ENCODE results near the gene USP16. TPM values are rescaled to one million over a fixed set of nuclear protein-coding genes. Genes with fewer than 3 reads are reported as not detected.
A peak's percentile ranks its signal among the peaks of the same experiment; 100 is the strongest.

USP16 gene
- total and polyA plus RNA-seq, 2 of the 13 experiments (the other 11 are each of a cell fraction or from before 2014, with no cell fraction given): 16.5 to 46.9 TPM

GRCh38 chr21:29002442-29003144 lies 21.9 kb upstream of the USP16 start (continued):
- TF ChIP-seq, protein P1, sequence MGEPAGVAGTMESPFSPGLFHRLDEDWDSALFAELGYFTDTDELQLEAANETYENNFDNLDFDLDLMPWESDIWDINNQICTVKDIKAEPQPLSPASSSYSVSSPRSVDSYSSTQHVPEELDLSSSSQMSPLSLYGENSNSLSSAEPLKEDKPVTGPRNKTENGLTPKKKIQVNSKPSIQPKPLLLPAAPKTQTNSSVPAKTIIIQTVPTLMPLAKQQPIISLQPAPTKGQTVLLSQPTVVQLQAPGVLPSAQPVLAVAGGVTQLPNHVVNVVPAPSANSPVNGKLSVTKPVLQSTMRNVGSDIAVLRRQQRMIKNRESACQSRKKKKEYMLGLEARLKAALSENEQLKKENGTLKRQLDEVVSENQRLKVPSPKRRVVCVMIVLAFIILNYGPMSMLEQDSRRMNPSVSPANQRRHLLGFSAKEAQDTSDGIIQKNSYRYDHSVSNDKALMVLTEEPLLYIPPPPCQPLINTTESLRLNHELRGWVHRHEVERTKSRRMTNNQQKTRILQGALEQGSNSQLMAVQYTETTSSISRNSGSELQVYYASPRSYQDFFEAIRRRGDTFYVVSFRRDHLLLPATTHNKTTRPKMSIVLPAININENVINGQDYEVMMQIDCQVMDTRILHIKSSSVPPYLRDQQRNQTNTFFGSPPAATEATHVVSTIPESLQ (CRISPR knock-in tag; conservative IDR thresholded peaks at IDR 0.05): peak; percentile 82; the same call in 1 of the 2 replicates
- TF ChIP-seq SKI (IDR thresholded peaks at IDR 0.05; ENCODE audit: partially characterized antibody) (no peak), ZNF431 (CRISPR knock-in tag; IDR thresholded peaks at IDR 0.05; ENCODE audit: borderline replicate concordance, low read depth) (peak; percentile 91), PITX1 (CRISPR knock-in tag; IDR thresholded peaks at IDR 0.05) (peak; percentile 69; the same call in 1 of the 2 replicates), TMF1 (CRISPR knock-in tag; IDR thresholded peaks at IDR 0.05; ENCODE audit: low read depth) (no peak), PREB (CRISPR knock-in tag; IDR thresholded peaks at IDR 0.05) (no peak), RBM22 (optimal IDR thresholded peaks at IDR 0.05; ENCODE audit: low read length) (no peak), ZNF33B (CRISPR knock-in tag; IDR thresholded peaks at IDR 0.05) (0 out of 2 replicates have a peak, but pooled peaks have one; percentile 46), TP53 (CRISPR knock-in tag; conservative IDR thresholded peaks at IDR 0.05) (0 out of 2 replicates have a peak, but pooled peaks have one; percentile 63), ZNF180 (CRISPR knock-in tag; IDR thresholded peaks at IDR 0.05; ENCODE audit: borderline replicate concordance, low read depth) (no peak), RFX1 (IDR thresholded peaks at IDR 0.05) (no peak), ZNF724P (CRISPR knock-in tag; IDR thresholded peaks at IDR 0.05; ENCODE audit: borderline replicate concordance) (peak; percentile 66; the same call in 1 of the 2 replicates), BRD4 (CRISPR knock-in tag; IDR thresholded peaks at IDR 0.05) (peak; percentile 68; the same call in 1 of the 2 replicates), THAP8 (CRISPR knock-in tag; IDR thresholded peaks at IDR 0.05; ENCODE audit: borderline replicate concordance) (no peak), PLRG1 (conservative IDR thresholded peaks at IDR 0.05) (no peak), ZIK1 (CRISPR knock-in tag; IDR thresholded peaks at IDR 0.05; ENCODE audit: borderline replicate concordance, low read depth) (peak; percentile 77), ZNF382 (CRISPR knock-in tag; IDR thresholded peaks at IDR 0.05; ENCODE audit: borderline replicate concordance) (no peak), XRCC5 (optimal IDR thresholded peaks at IDR 0.05; ENCODE audit: low read length) (peak; percentile 71), ZNF33A (CRISPR knock-in tag; IDR thresholded peaks at IDR 0.05; ENCODE audit: borderline replicate concordance) (no peak), PAWR (CRISPR knock-in tag; IDR thresholded peaks at IDR 0.05; ENCODE audit: borderline replicate concordance) (no peak), ZNF224 (CRISPR knock-in tag; IDR thresholded peaks at IDR 0.05) (no peak)
- TF ChIP-seq, protein P2, sequence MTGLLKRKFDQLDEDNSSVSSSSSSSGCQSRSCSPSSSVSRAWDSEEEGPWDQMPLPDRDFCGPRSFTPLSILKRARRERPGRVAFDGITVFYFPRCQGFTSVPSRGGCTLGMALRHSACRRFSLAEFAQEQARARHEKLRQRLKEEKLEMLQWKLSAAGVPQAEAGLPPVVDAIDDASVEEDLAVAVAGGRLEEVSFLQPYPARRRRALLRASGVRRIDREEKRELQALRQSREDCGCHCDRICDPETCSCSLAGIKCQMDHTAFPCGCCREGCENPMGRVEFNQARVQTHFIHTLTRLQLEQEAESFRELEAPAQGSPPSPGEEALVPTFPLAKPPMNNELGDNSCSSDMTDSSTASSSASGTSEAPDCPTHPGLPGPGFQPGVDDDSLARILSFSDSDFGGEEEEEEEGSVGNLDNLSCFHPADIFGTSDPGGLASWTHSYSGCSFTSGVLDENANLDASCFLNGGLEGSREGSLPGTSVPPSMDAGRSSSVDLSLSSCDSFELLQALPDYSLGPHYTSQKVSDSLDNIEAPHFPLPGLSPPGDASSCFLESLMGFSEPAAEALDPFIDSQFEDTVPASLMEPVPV (CRISPR knock-in tag; IDR thresholded peaks at IDR 0.05): peak; percentile 90
- TF ChIP-seq, protein P3, sequence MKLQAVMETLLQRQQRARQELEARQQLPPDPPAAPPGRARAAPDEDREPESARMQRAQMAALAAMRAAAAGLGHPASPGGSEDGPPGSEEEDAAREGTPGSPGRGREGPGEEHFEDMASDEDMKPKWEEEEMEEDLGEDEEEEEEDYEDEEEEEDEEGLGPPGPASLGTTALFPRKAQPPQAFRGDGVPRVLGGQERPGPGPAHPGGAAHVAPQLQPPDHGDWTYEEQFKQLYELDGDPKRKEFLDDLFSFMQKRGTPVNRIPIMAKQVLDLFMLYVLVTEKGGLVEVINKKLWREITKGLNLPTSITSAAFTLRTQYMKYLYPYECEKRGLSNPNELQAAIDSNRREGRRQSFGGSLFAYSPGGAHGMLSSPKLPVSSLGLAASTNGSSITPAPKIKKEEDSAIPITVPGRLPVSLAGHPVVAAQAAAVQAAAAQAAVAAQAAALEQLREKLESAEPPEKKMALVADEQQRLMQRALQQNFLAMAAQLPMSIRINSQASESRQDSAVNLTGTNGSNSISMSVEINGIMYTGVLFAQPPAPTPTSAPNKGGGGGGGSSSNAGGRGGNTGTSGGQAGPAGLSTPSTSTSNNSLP (IDR thresholded peaks at IDR 0.05; ENCODE audit: low read depth, low read length): no peak

Measured in HepG2 (cell line).